WERI-Rb-1 (cell line): ENCODE results near the gene EFCAB14.
"Not testable (repeated sequence)": the region's sequence is repeated elsewhere in the genome, so short reads cannot be mapped to it uniquely, and the experiment has no call there.

ENCODE experiments used
- DNase-seq: peaks from one replicate; pipeline ENCODE4 v3.0.0-alpha.2; 2020
- H3K27ac ChIP-seq: fragments of 250-450 bp; sonication (Bioruptor Pico); 2 replicates; pipeline ENCODE4 v1.5.1; 2020; ENCODE audit warnings: mild to moderate bottlenecking, moderate library complexity
- H3K27me3 ChIP-seq: fragments of 250-450 bp; sonication (Bioruptor Pico); 2 replicates; pipeline ENCODE4 v1.5.1; 2021; ENCODE audit warnings: mild to moderate bottlenecking, low read depth, moderate library complexity; ENCODE audit not compliant: insufficient read depth, severe bottlenecking
- H3K36me3 ChIP-seq: fragments of 250-450 bp; sonication (Bioruptor Pico); 2 replicates; pipeline ENCODE4 v1.5.1; 2020; ENCODE audit warnings: mild to moderate bottlenecking, moderate library complexity
- H3K4me3 ChIP-seq: 2 replicates; pipeline ENCODE4 v1.5.1; 2011; ENCODE audit warnings: low read depth, mild to moderate bottlenecking, control low read depth, low read length
- H3K9me3 ChIP-seq: fragments of 250-450 bp; sonication (Bioruptor Pico); 2 replicates; pipeline ENCODE4 v1.5.1; 2021; ENCODE audit warnings: mild to moderate bottlenecking, moderate library complexity; ENCODE audit not compliant: severe bottlenecking
- TF ChIP-seq, protein P1 (sequence below): IDR thresholded peaks from 2 replicates; pipeline ENCODE4 v1.5.1; 2011; ENCODE audit warnings: low read depth, mild to moderate bottlenecking, control low read depth, inconsistent platforms, low read length

EFCAB14 gene

DNA sequence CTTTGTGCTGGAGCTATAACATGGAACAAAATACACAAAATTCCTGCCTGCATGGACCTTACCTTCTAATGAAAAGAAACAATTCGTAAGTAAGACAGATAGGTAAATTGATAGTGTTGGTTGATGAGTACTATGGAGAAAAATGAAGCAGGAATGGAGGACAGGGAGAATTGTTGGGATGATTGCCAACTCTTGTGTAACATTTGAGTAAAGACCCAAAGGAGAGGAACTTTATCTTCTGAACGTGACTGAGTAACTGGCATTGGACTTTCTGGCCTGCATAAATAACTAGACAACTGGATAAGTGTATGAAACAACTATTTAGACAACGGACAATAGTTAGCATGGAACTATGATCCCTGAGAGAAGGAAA lies 6.8 kb upstream of the EFCAB14 start:
- Histone ChIP-seq H3K36me3 (no peaks in the 10 kb centered on the region), H3K4me3 (no peak overlapping the region), H3K27me3 (no peaks in the 10 kb centered on the region), H3K27ac (no peak overlapping the region), H3K9me3 (no peaks in the 10 kb centered on the region)
- TF ChIP-seq, protein P1, sequence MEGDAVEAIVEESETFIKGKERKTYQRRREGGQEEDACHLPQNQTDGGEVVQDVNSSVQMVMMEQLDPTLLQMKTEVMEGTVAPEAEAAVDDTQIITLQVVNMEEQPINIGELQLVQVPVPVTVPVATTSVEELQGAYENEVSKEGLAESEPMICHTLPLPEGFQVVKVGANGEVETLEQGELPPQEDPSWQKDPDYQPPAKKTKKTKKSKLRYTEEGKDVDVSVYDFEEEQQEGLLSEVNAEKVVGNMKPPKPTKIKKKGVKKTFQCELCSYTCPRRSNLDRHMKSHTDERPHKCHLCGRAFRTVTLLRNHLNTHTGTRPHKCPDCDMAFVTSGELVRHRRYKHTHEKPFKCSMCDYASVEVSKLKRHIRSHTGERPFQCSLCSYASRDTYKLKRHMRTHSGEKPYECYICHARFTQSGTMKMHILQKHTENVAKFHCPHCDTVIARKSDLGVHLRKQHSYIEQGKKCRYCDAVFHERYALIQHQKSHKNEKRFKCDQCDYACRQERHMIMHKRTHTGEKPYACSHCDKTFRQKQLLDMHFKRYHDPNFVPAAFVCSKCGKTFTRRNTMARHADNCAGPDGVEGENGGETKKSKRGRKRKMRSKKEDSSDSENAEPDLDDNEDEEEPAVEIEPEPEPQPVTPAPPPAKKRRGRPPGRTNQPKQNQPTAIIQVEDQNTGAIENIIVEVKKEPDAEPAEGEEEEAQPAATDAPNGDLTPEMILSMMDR: no peak
- no peak for DNase-seq

DNA sequence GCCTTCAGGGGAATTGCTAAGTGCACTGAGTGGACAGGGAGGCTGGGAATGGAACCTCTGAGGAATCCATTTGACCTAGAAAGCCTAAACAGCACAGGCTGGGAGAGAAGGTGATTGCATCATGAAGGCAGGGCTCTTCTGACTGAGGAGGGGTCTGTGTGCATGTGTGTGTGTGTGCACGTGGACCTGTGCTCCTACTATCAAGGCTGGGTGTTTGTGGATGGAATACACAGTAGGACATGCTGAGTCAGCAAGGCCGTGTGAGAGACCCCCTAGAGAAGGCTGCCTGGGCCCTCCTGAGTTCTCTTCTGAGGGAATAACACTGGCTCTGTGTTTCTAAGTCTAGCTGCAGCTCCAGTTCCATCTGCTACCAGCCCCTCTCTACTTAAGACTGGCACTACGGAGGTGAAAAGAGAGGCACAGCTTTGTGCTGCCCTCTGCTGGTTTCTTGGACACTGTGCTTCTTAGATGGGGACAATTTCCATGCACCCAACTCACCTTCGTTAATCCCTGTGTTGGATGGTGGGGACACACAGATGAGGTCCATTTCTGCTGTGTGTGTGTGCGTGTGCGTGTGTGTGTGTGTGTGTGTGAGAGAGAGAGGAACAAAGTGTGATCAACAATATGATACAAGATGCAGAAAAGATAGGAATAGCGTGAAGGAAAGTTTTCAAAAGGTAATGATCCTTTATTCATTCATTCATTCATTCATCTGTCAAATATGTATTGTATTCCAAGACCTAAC lies 6.2 kb upstream of the EFCAB14 start:
- Histone ChIP-seq H3K27ac (no peak overlapping the region), H3K27me3 (no peaks in the 10 kb centered on the region), H3K36me3 (no peaks in the 10 kb centered on the region), H3K9me3 (no peaks in the 10 kb centered on the region), H3K4me3 (no peak overlapping the region)
- peak; percentile 78 for DNase-seq
- TF ChIP-seq, protein P1: peak; percentile 96

DNA sequence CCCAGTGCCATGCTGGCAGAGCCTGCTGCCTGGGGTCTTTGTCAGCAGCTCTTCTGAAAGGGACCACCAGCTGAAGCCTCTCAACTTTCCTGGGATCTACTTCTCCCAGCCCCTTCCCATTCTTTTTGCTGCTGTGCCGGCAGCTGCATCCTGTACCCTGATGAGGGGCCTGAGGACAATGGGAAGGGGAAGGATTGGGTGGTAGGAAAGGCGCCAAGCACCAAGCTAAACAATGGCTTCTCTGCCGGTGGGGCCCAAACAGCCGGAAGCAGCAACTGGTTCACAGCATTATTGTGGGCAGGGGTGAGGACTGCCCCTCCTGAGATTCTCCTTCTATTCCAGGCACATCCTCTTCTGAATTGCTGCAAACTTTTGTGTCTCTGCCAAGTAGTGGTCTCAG lies 5.0 kb upstream of the EFCAB14 start:
- H3K4me3 ChIP-seq: no peak overlapping the region
- TF ChIP-seq, protein P1: no peak

DNA sequence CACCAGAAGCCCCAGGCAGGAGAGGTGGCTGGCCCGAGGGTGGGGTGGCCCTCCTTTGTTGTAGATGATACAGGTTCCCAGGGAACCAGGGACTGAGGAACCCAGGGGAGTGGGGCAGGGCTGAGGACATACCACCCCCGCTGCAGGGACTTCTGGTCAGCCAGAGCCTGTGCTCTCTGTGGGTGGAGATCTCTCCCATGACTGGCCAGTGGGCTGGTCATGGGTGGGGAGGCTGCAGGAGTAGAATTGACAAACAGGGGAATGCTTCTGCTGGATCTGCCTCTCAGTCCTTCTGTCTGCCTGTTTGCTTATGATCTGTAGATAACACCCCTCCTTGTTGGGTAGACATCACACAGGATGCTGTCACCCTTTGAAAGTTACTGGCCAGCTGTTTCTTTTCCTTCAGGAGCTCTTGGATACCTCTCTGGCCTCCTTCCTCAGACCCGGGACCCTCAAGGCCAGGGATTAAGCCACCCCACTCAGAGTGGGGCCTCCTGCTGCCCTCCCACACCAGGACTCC lies 2.8 kb upstream of the EFCAB14 start:
- Histone ChIP-seq H3K27ac (no peak overlapping the region), H3K27me3 (no peaks in the 10 kb centered on the region), H3K9me3 (no peaks in the 10 kb centered on the region), H3K36me3 (peaks cover 5% of the 10 kb centered on the region), H3K4me3 (no peak overlapping the region)
- TF ChIP-seq, protein P1: no peak
- no peak for DNase-seq

More for the DNA sequence above, 5.0 kb upstream of the EFCAB14 start:
- no peaks in the 10 kb centered on the region for H3K9me3 ChIP-seq
- DNase-seq: no peak
- H3K36me3 ChIP-seq: no peaks in the 10 kb centered on the region
- no peaks in the 10 kb centered on the region for H3K27me3 ChIP-seq
- no peak overlapping the region for H3K27ac ChIP-seq

- TF ChIP-seq, protein P1: no peak
- Histone ChIP-seq H3K27me3 (no peaks in the 10 kb centered on the region), H3K4me3 (no peak overlapping the region), H3K36me3 (peaks cover 10% of the 10 kb centered on the region), H3K9me3 (no peaks in the 10 kb centered on the region), H3K27ac (no peak overlapping the region)
- DNase-seq: no peak
Observed at GRCh38 chr1:46721204-46721603, 2.3 kb upstream of the EFCAB14 start.

- H3K36me3 ChIP-seq: peaks cover 16% of the 10 kb centered on the region
Observed at GRCh38 chr1:46720319-46720718, 1.4 kb upstream of the EFCAB14 start.

More at GRCh38 chr1:46720319-46720718, 1.4 kb upstream of the EFCAB14 start:
- not testable (repeated sequence) for H3K9me3 ChIP-seq, H3K27me3 ChIP-seq, DNase-seq, H3K4me3 ChIP-seq, H3K27ac ChIP-seq
